ENCODE data around the gene VAV3.

VAV3 gene

DNA sequence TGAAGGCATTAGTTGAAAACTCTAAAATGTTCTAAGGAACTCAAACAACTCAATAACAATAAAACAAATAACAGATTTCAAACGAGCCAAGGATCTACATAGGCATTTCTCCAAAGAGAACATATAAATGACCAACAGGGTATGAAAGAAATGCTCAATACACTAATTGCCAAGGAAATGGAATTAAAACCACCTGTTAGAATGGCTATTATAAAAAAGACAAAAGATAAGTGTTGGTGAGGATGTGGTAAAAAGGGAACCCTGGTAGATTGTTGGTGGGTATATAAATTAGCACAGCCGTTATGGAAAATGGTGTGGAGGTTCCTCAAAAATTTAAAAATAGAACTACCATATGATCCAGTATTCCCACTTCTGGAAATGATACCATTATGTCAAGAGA lies 9.1 kb upstream of the VAV3 start:
- Histone ChIP-seq H3K27me3 (ENCODE audit: control insufficient read depth, insufficient read depth, low read length) (no peaks in the 10 kb centered on the region), H3K27ac (ENCODE audit: low read depth, low read length) (no peak overlapping the region), H3K4me1 (ENCODE audit: control insufficient read depth, insufficient read depth, low read length) (no peaks in the 10 kb centered on the region), H3K4me3 (ENCODE audit: low read depth, low read length) (no peak overlapping the region), H3K9ac (ENCODE audit: low read length) (no peak overlapping the region), H3K36me3 (ENCODE audit: control insufficient read depth, insufficient read depth, low read length) (no peaks in the 10 kb centered on the region), H3K9me3 (ENCODE audit: control insufficient read depth, insufficient read depth, low read depth, low read length) (no peaks in the 10 kb centered on the region)

GRCh38 chr1:107972391-107973180 lies 7.6 kb upstream of the VAV3 start:
- H3K27me3 ChIP-seq (ENCODE audit: control insufficient read depth, insufficient read depth, low read length): no peaks in the 10 kb centered on the region
- H3K4me3 ChIP-seq (ENCODE audit: low read depth, low read length): no peak overlapping the region
- H3K9me3 ChIP-seq (ENCODE audit: control insufficient read depth, insufficient read depth, low read depth, low read length): no peaks in the 10 kb centered on the region
- no peaks in the 10 kb centered on the region for H3K36me3 ChIP-seq (ENCODE audit: control insufficient read depth, insufficient read depth, low read length)
- H3K9ac ChIP-seq (ENCODE audit: low read length): no peak overlapping the region
- H3K4me1 ChIP-seq (ENCODE audit: control insufficient read depth, insufficient read depth, low read length): peaks cover under 1% of the 10 kb centered on the region; the same call in 1 of the 2 replicates
- H3K27ac ChIP-seq (ENCODE audit: low read depth, low read length): no peak overlapping the region

GRCh38 chr1:107966550-107966949 lies 1.6 kb upstream of the VAV3 start:
- Histone ChIP-seq H3K9me3 (ENCODE audit: control insufficient read depth, insufficient read depth, low read depth, low read length) (no peaks in the 10 kb centered on the region), H3K27ac (ENCODE audit: low read depth, low read length) (no peak overlapping the region), H3K4me3 (ENCODE audit: low read depth, low read length) (no peak overlapping the region), H3K27me3 (ENCODE audit: control insufficient read depth, insufficient read depth, low read length) (peaks cover 25% of the 10 kb centered on the region), H3K36me3 (ENCODE audit: control insufficient read depth, insufficient read depth, low read length) (no peaks in the 10 kb centered on the region), H3K9ac (ENCODE audit: low read length) (no peak overlapping the region), H3K4me1 (ENCODE audit: control insufficient read depth, insufficient read depth, low read length) (peaks cover 9% of the 10 kb centered on the region; the same call in 1 of the 2 replicates)

GRCh38 chr1:107964336-107965109 lies 457 bp downstream of the VAV3 start:
- peak overlapping the region; percentile 70 for H3K4me3 ChIP-seq (ENCODE audit: low read depth, low read length)
- peaks cover 25% of the 10 kb centered on the region for H3K27me3 ChIP-seq (ENCODE audit: control insufficient read depth, insufficient read depth, low read length)
- no peak overlapping the region for H3K27ac ChIP-seq (ENCODE audit: low read depth, low read length)
- peaks cover 9% of the 10 kb centered on the region; the same call in 1 of the 2 replicates for H3K4me1 ChIP-seq (ENCODE audit: control insufficient read depth, insufficient read depth, low read length)
- peak overlapping the region; percentile 28 for H3K9ac ChIP-seq (ENCODE audit: low read length)
- no peaks in the 10 kb centered on the region for H3K9me3 ChIP-seq (ENCODE audit: control insufficient read depth, insufficient read depth, low read depth, low read length)
- no peaks in the 10 kb centered on the region for H3K36me3 ChIP-seq (ENCODE audit: control insufficient read depth, insufficient read depth, low read length)

DNA sequence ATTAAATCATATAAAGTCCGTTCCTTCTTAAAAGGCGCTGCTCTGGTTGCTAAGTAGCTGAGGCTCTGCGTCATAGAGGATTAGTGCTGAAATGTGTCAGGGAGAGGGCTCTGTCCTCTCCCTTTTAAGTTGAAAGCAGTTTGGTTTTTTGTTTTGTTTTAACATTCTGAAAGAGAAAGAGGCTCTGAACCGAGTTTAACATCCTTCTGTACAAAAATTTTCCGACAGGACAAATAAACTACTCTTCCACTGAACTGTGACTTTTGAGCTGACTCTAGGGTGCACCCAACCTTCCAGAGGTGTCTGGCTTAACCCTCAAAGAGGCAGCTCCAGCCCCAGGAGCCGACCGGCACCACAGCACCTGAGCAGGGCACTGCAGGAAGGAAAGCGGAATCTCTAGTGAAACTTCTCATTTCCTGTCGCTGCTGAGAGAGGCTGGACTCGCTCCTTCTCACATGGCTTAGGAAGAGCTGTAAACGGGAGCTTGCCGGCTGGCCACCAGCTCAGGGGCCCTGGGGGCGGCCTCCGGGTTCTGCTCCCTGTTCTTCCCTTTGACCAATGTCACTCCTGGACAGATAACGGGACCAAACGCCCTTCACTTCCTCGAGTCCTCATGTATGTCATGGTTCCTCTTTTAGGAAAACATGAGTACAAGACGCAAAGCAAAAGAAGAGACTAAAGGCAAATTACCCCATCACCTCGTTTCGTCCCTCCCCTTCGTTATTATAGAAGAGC lies 1.2 kb downstream of the VAV3 start:
- peaks cover 9% of the 10 kb centered on the region; the same call in 1 of the 2 replicates for H3K4me1 ChIP-seq (ENCODE audit: control insufficient read depth, insufficient read depth, low read length)
- no peaks in the 10 kb centered on the region for H3K9me3 ChIP-seq (ENCODE audit: control insufficient read depth, insufficient read depth, low read depth, low read length)
- no peaks in the 10 kb centered on the region for H3K36me3 ChIP-seq (ENCODE audit: control insufficient read depth, insufficient read depth, low read length)
- peaks cover 25% of the 10 kb centered on the region for H3K27me3 ChIP-seq (ENCODE audit: control insufficient read depth, insufficient read depth, low read length)
- no peak overlapping the region for H3K27ac ChIP-seq (ENCODE audit: low read depth, low read length)
- H3K4me3 ChIP-seq (ENCODE audit: low read depth, low read length): peak overlapping the region; percentile 70
- peak overlapping the region; percentile 4 for H3K9ac ChIP-seq (ENCODE audit: low read length)

GRCh38 chr1:107963008-107963407 lies 2.0 kb downstream of the VAV3 start:
- peaks cover 9% of the 10 kb centered on the region; the same call in 1 of the 2 replicates for H3K4me1 ChIP-seq (ENCODE audit: control insufficient read depth, insufficient read depth, low read length)
- peaks cover 25% of the 10 kb centered on the region for H3K27me3 ChIP-seq (ENCODE audit: control insufficient read depth, insufficient read depth, low read length)
- H3K36me3 ChIP-seq (ENCODE audit: control insufficient read depth, insufficient read depth, low read length): no peaks in the 10 kb centered on the region
- H3K27ac ChIP-seq (ENCODE audit: low read depth, low read length): no peak overlapping the region
- no peaks in the 10 kb centered on the region for H3K9me3 ChIP-seq (ENCODE audit: control insufficient read depth, insufficient read depth, low read depth, low read length)
- no peak overlapping the region for H3K9ac ChIP-seq (ENCODE audit: low read length)
- H3K4me3 ChIP-seq (ENCODE audit: low read depth, low read length): no peak overlapping the region; the same call in 1 of the 2 replicates

GRCh38 chr1:107954719-107955415 lies 10.1 kb downstream of the VAV3 start:
- Histone ChIP-seq H3K9ac (ENCODE audit: low read length) (no peak overlapping the region), H3K27ac (ENCODE audit: low read depth, low read length) (no peak overlapping the region), H3K36me3 (ENCODE audit: control insufficient read depth, insufficient read depth, low read length) (no peaks in the 10 kb centered on the region), H3K4me3 (ENCODE audit: low read depth, low read length) (no peak overlapping the region), H3K27me3 (ENCODE audit: control insufficient read depth, insufficient read depth, low read length) (no peaks in the 10 kb centered on the region), H3K9me3 (ENCODE audit: control insufficient read depth, insufficient read depth, low read depth, low read length) (no peaks in the 10 kb centered on the region), H3K4me1 (ENCODE audit: control insufficient read depth, insufficient read depth, low read length) (peaks cover 11% of the 10 kb centered on the region)

GRCh38 chr1:107954126-107954525 lies 10.9 kb downstream of the VAV3 start:
- H3K4me3 ChIP-seq (ENCODE audit: low read depth, low read length): no peak overlapping the region
- no peaks in the 10 kb centered on the region for H3K27me3 ChIP-seq (ENCODE audit: control insufficient read depth, insufficient read depth, low read length)
- H3K9me3 ChIP-seq (ENCODE audit: control insufficient read depth, insufficient read depth, low read depth, low read length): no peaks in the 10 kb centered on the region
- no peak overlapping the region for H3K27ac ChIP-seq (ENCODE audit: low read depth, low read length)
- no peak overlapping the region for H3K9ac ChIP-seq (ENCODE audit: low read length)
- H3K36me3 ChIP-seq (ENCODE audit: control insufficient read depth, insufficient read depth, low read length): no peaks in the 10 kb centered on the region
- H3K4me1 ChIP-seq (ENCODE audit: control insufficient read depth, insufficient read depth, low read length): peaks cover 11% of the 10 kb centered on the region

- H3K36me3 ChIP-seq (ENCODE audit: control insufficient read depth, insufficient read depth, low read length): no peaks in the 10 kb centered on the region
- H3K27me3 ChIP-seq (ENCODE audit: control insufficient read depth, insufficient read depth, low read length): no peaks in the 10 kb centered on the region
- peaks cover 11% of the 10 kb centered on the region for H3K4me1 ChIP-seq (ENCODE audit: control insufficient read depth, insufficient read depth, low read length)
- H3K9ac ChIP-seq (ENCODE audit: low read length): no peak overlapping the region
- no peak overlapping the region for H3K27ac ChIP-seq (ENCODE audit: low read depth, low read length)
- no peak overlapping the region for H3K4me3 ChIP-seq (ENCODE audit: low read depth, low read length)
- H3K9me3 ChIP-seq (ENCODE audit: control insufficient read depth, insufficient read depth, low read depth, low read length): no peaks in the 10 kb centered on the region
These were observed 11.4 kb downstream of the VAV3 start for GRCh38 chr1:107953556-107953955.

DNA sequence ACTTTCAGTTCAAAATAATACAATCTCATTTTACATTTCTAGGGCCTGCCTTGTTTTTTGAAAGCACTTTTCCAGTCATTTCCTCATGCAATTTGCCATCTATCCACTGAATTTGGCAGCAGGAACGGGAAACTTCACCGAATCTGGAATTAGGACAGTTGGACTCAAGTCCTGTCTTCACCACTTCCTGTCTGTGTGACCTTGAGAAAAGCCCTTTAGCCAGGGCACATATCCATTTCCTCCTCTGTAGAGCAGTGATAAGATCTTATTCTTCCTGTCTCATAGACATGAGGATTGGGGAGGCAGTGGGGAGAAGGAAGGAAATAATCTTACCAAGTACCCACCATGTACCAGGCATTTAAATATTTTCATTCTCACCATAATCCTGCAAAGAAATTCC lies 12.0 kb downstream of the VAV3 start:
- Histone ChIP-seq H3K27ac (ENCODE audit: low read depth, low read length) (no peak overlapping the region), H3K9me3 (ENCODE audit: control insufficient read depth, insufficient read depth, low read depth, low read length) (no peaks in the 10 kb centered on the region), H3K27me3 (ENCODE audit: control insufficient read depth, insufficient read depth, low read length) (no peaks in the 10 kb centered on the region), H3K4me1 (ENCODE audit: control insufficient read depth, insufficient read depth, low read length) (peaks cover 11% of the 10 kb centered on the region), H3K36me3 (ENCODE audit: control insufficient read depth, insufficient read depth, low read length) (no peaks in the 10 kb centered on the region), H3K4me3 (ENCODE audit: low read depth, low read length) (no peak overlapping the region), H3K9ac (ENCODE audit: low read length) (no peak overlapping the region)

Data from HUES6 (cell line).